GM19193 (cell line): ENCODE measurements around the gene SLC20A1.

Source experiments
- POLR2A ChIP-seq: IDR thresholded peaks from 4 replicates; pipeline ENCODE4 v1.6.1; 2011; ENCODE audit not compliant: insufficient read depth, insufficient read length; ENCODE audit errors: extremely low read depth

SLC20A1 gene

GRCh38 chr2:112637289-112637660 lies 8.5 kb upstream of the SLC20A1 start:
- no peak for TF ChIP-seq POLR2A

GRCh38 chr2:112639936-112640335 lies 5.8 kb upstream of the SLC20A1 start:
- TF ChIP-seq POLR2A: no peak

GRCh38 chr2:112640467-112640799 lies 5.3 kb upstream of the SLC20A1 start:
- TF ChIP-seq POLR2A: no peak

- TF ChIP-seq POLR2A: no peak
Measured at GRCh38 chr2:112640800-112641675, 4.7 kb upstream of the SLC20A1 start.

- TF ChIP-seq POLR2A: no peak
Measured at GRCh38 chr2:112641701-112642100, 4.0 kb upstream of the SLC20A1 start.

GRCh38 chr2:112642561-112642960 lies 3.2 kb upstream of the SLC20A1 start:
- no peak for TF ChIP-seq POLR2A

GRCh38 chr2:112642966-112643365 lies 2.8 kb upstream of the SLC20A1 start:
- TF ChIP-seq POLR2A: no peak

- TF ChIP-seq POLR2A: no peak
Measured at GRCh38 chr2:112643488-112643887, 2.3 kb upstream of the SLC20A1 start.

- TF ChIP-seq POLR2A: no peak
Measured at GRCh38 chr2:112644155-112644932, 1.4 kb upstream of the SLC20A1 start.

GRCh38 chr2:112644933-112645309 lies 818 bp upstream of the SLC20A1 start:
- TF ChIP-seq POLR2A: no peak

GRCh38 chr2:112646102-112646719 lies 472 bp downstream of the SLC20A1 start:
- TF ChIP-seq POLR2A: no peak

- TF ChIP-seq POLR2A: no peak
Measured at GRCh38 chr2:112646791-112647689, 1.3 kb downstream of the SLC20A1 start.

GRCh38 chr2:112648081-112648480 lies 2.3 kb downstream of the SLC20A1 start:
- no peak for TF ChIP-seq POLR2A

GRCh38 chr2:112656679-112657078 lies 10.9 kb downstream of the SLC20A1 start:
- TF ChIP-seq POLR2A: no peak

GRCh38 chr2:112658301-112658700 lies 12.6 kb downstream of the SLC20A1 start:
- TF ChIP-seq POLR2A: no peak

- no peak for TF ChIP-seq POLR2A
Measured at GRCh38 chr2:112658839-112659667, 13.3 kb downstream of the SLC20A1 start.
